Psoas muscle (tissue), 8 donors: ENCODE data around the gene TGM6. TPM values are rescaled to one million over a fixed set of nuclear protein-coding genes. Genes with fewer than 3 reads are reported as not detected.

Source experiments
- ATAC-seq, 4 donors: fragments of 200-7000 bp; cut with Tn5 transposase; one replicate each; pipeline ENCODE4 v1.9.1; 2020; ENCODE audit warnings: moderate library complexity in 3 of 4, mild to moderate bottlenecking in 2 of 4
- DNase-seq, 2 donors: peaks; one replicate each; pipeline ENCODE4 v3.0.0-alpha.2; 2020
- H3K27ac ChIP-seq: fragments of 200-600 bp; one replicate; pipeline ENCODE4 v1.8.0; 2022
- H3K27me3 ChIP-seq, 3 donors: fragments of 200-600 bp in 1 of 3; one replicate each; pipeline versions ENCODE4 v1.6.1 to v1.8.0; 2013 to 2022; ENCODE audit warnings: low read length in 2 of 3, mild to moderate bottlenecking in 2 of 3, moderate library complexity in 1 of 3; ENCODE audit not compliant: insufficient read depth in 3 of 3
- H3K36me3 ChIP-seq, 2 donors: fragments of 200-600 bp in 1 of 2; one replicate each; pipeline versions ENCODE4 v1.6.1 to v1.8.0; 2013 to 2022; ENCODE audit warnings: low read depth in 1 of 2, mild to moderate bottlenecking in 1 of 2, moderate library complexity in 1 of 2; ENCODE audit not compliant: insufficient read depth in 1 of 2
- H3K4me1 ChIP-seq: fragments of 200-600 bp; one replicate; pipeline ENCODE4 v1.8.0; 2022
- H3K4me3 ChIP-seq: fragments of 200-600 bp; one replicate; pipeline ENCODE4 v1.8.0; 2022; ENCODE audit warnings: mild to moderate bottlenecking
- H3K9me3 ChIP-seq: fragments of 200-600 bp; one replicate; pipeline ENCODE4 v1.8.0; 2022
- whole genome bisulfite sequencing, 3 donors: extraction: QIAGEN DNeasy Blood & Tissue Kit; methylation state at CpG; one replicate each; pipeline versions ENCODE4 v1.1.6 to v1.1.7; 2013; 5-methylcytosine and 5-hydroxymethylcytosine counted together
- intact Hi-C, 2 donors: fragments of 100-400 bp; cut with DNase I; formaldehyde crosslinking; loops; one replicate each; pipeline versions ENCODE4 v1.11.0 to v1.14.2; 2022
- polyA plus RNA-seq, 3 donors: library from polyadenylated mRNA; stranded (reverse); fragments of 200-250 nt; gene quantifications; one replicate each; pipeline ENCODE4 v1.2.3, GENCODE V29; 2013
- total RNA-seq, 4 donors: library from RNA; stranded (reverse); fragmentation: NEBNext Ultra II Directional in 2 of 4; extraction: Animal tissue kit (Norgen Biotek cat#: 25700) in 2 of 4; gene quantifications; one replicate each; pipeline versions ENCODE4 v1.2.1 to v1.2.4, GENCODE V29; 2021 to 2023
- TF ChIP-seq, protein P1 (sequence below): fragments of 200-600 bp; IDR thresholded peaks from one replicate; pipeline ENCODE4 v1.8.0; 2022; ENCODE audit warnings: antibody characterized with exemption
- donor health status: healthy with polysubstance abuse.
- donor health status: DM: no; HTN: no; CAD: no; lungs with moderate emphysema.
- donor health status: Bipolar disorder and iron deficiency.
- donor health status: healthy.
- donor health status: DM: yes; HTN: yes; CAD: no.
- donor health status: DM: no; HTN: no; CAD: no.
- donor health status: DM: no; HTN: no; CAD: no.
- donor health status: DM: yes; HTN: yes; CAD: no.

The TGM6 gene
- total and polyA plus RNA-seq, 7 donors, result not detected

DNA sequence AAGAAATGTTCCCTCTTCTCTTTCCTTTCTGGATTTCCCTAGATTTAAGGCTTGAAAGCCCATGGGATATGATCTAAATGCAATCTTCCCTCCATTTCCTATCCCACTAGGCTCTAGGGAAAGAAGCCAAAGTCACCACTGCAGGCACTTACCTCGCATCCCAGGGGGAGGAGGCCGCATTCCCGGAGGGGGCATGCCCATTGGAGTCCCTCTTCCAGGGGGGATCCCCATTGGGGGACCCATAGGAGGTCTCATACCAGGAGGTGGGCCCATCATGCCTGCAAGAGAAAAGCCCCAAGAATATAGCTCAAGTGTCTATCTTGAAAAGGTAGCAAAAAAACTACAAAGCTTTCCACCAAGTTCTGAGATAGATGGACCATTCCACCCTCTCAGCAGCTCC lies 81.8 kb downstream of the TGM6 start:
- Histone ChIP-seq H3K4me1 (no peaks in the 10 kb centered on the region), H3K4me3 (no peak overlapping the region), H3K27ac (no peak overlapping the region), H3K36me3 (peaks cover 43 to 94% of the 10 kb centered on the region in 2 donors), H3K27me3 (no peaks in the 10 kb centered on the region), H3K9me3 (no peaks in the 10 kb centered on the region)
- TF ChIP-seq, protein P1, sequence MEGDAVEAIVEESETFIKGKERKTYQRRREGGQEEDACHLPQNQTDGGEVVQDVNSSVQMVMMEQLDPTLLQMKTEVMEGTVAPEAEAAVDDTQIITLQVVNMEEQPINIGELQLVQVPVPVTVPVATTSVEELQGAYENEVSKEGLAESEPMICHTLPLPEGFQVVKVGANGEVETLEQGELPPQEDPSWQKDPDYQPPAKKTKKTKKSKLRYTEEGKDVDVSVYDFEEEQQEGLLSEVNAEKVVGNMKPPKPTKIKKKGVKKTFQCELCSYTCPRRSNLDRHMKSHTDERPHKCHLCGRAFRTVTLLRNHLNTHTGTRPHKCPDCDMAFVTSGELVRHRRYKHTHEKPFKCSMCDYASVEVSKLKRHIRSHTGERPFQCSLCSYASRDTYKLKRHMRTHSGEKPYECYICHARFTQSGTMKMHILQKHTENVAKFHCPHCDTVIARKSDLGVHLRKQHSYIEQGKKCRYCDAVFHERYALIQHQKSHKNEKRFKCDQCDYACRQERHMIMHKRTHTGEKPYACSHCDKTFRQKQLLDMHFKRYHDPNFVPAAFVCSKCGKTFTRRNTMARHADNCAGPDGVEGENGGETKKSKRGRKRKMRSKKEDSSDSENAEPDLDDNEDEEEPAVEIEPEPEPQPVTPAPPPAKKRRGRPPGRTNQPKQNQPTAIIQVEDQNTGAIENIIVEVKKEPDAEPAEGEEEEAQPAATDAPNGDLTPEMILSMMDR, result no peak
- WGBS, 3 donors, result 91 to 94% (median 93%) methylated on average over 3 of the region's 3 CpGs
- DNase-seq, result no peak
- ATAC-seq, result no peak
- intact Hi-C loops, result no loop called here

DNA sequence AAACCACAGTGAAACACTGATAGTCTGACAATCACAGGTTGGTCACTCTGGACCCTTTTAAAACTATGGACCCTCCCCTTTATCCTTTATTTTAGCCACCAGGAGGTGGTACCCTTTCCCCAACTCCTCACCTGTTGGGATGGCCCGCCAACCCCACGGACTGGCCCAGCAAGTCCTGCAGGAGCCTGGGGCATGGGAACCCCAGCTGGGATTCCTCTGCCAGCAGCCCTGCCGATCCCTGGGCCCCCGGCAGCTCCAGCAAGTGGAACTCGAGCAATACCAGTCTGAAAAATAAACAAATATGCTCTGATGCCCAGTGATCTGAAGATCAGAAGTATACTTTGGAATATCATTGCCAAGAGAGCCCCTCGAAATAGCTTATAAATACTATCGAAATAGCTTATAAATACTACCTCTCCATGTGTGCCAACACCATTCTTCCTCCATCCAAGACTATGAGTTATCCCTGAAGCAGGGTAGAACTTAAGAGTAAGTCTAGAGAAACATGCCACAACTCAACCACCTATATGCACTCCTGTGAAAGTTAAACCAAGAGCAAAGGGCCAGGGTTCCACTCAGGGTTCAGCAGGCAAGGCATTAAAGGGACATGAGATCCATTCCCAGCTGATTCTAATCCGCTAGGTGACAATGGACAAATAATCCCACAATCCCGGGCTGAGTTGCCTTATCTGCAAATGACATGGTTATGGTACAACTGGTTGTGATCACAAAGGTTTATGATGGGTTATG lies 83.1 kb downstream of the TGM6 start:
- intact Hi-C loops, result no loop called here
- Histone ChIP-seq H3K4me3 (no peak overlapping the region), H3K4me1 (peaks cover 9% of the 10 kb centered on the region), H3K27ac (no peak overlapping the region), H3K9me3 (no peaks in the 10 kb centered on the region), H3K27me3 (no peaks in the 10 kb centered on the region), H3K36me3 (peaks cover 44 to 94% of the 10 kb centered on the region in 2 donors)
- ATAC-seq (no peak), DNase-seq (no peak)
- WGBS, 3 donors, result 87 to 92% (median 90%) methylated on average over 9 of the region's 9 CpGs
- TF ChIP-seq, protein P1, result no peak

DNA sequence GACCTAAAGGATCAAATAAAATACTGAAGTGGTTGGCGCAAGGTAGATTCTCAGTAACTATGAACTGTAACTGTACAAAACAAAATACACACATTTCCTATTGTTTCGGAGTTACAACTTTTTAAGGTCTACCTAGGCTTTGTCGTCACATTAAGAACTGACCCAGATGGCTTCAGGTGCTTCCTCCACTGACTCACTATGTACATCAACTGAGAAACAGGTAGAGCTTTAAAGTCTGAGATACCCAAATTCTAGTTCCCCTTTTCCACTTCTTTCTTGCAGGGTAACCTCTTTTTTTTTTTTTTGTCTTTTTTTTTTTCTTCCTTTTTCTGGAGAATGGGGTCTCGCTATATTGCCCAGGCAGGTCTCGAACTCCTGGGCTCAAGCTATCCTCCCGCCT lies 84.4 kb downstream of the TGM6 start:
- Histone ChIP-seq H3K27ac (no peak overlapping the region), H3K4me3 (no peak overlapping the region), H3K9me3 (no peaks in the 10 kb centered on the region), H3K4me1 (peaks cover 18% of the 10 kb centered on the region), H3K27me3 (no peaks in the 10 kb centered on the region), H3K36me3 (peaks cover 41 to 80% of the 10 kb centered on the region in 2 donors)
- TF ChIP-seq, protein P1, result no peak
- DNase-seq (no peak), ATAC-seq (no peak)
- WGBS, 3 donors, result 95 to 98% (median 95%) methylated on average over 6 of the region's 6 CpGs
- intact Hi-C loops, result no loop called here

DNA sequence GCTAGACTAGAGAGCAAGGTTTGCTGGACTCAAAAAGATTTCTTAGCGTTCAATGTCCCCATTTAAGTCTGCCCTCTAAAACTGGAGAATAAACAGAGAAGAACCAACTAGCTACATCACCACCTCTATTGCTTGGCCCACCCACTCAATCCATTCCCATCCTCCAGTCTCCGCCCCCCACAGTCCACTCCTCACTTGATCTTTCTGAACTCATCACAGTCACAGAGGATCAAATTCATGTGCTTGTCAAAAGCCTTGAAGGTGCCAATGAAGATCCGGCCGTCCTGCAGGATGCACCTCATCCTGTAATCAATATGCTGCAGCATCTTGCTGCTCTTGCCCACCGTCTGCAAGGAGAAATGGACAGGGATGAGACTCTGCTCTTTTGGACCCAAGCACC lies 86.7 kb downstream of the TGM6 start:
- ATAC-seq (no peak), DNase-seq (no peak)
- peaks cover 27 to 57% of the 10 kb centered on the region in 2 donors for H3K36me3 ChIP-seq
- H3K4me1 ChIP-seq, result peaks cover 22% of the 10 kb centered on the region
- no peaks in the 10 kb centered on the region for H3K9me3 ChIP-seq
- no peak overlapping the region for H3K27ac ChIP-seq
- H3K4me3 ChIP-seq, result no peak overlapping the region
- TF ChIP-seq, protein P1, result no peak
- no peaks in the 10 kb centered on the region for H3K27me3 ChIP-seq
- WGBS, 3 donors, result 71 to 82% (median 79%) methylated on average over 5 of the region's 5 CpGs
- intact Hi-C loops, result no loop called here
